ENCODE measurements around the gene ELOF1. TPM values are rescaled to one million over a fixed set of nuclear protein-coding genes. Genes with fewer than 3 reads are reported as not detected.
A peak's percentile ranks its signal among the peaks of the same experiment; 100 is the strongest.

ELOF1 gene
- total and polyA plus RNA-seq, 2 of the 13 experiments (the other 11 are each of a cell fraction or from before 2014, with no cell fraction given): 14.5 to 43.2 TPM

- TF ChIP-seq, protein P1, sequence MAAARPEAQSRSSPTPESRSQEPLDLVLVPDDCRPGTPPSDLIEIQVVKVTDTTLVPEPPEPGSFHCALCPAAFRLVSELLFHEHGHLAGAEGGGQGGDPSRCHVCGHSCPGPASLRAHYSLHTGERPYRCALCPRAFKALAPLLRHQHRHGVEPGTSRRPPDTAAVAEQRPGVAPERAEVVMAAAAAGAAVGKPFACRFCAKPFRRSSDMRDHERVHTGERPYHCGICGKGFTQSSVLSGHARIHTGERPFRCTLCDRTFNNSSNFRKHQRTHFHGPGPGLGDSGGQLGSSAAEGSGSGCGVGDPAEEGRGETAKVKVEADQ (CRISPR knock-in tag; IDR thresholded peaks at IDR 0.05; ENCODE audit: borderline replicate concordance): no peak; the same call in 1 of the 2 replicates
- TF ChIP-seq, protein P2, sequence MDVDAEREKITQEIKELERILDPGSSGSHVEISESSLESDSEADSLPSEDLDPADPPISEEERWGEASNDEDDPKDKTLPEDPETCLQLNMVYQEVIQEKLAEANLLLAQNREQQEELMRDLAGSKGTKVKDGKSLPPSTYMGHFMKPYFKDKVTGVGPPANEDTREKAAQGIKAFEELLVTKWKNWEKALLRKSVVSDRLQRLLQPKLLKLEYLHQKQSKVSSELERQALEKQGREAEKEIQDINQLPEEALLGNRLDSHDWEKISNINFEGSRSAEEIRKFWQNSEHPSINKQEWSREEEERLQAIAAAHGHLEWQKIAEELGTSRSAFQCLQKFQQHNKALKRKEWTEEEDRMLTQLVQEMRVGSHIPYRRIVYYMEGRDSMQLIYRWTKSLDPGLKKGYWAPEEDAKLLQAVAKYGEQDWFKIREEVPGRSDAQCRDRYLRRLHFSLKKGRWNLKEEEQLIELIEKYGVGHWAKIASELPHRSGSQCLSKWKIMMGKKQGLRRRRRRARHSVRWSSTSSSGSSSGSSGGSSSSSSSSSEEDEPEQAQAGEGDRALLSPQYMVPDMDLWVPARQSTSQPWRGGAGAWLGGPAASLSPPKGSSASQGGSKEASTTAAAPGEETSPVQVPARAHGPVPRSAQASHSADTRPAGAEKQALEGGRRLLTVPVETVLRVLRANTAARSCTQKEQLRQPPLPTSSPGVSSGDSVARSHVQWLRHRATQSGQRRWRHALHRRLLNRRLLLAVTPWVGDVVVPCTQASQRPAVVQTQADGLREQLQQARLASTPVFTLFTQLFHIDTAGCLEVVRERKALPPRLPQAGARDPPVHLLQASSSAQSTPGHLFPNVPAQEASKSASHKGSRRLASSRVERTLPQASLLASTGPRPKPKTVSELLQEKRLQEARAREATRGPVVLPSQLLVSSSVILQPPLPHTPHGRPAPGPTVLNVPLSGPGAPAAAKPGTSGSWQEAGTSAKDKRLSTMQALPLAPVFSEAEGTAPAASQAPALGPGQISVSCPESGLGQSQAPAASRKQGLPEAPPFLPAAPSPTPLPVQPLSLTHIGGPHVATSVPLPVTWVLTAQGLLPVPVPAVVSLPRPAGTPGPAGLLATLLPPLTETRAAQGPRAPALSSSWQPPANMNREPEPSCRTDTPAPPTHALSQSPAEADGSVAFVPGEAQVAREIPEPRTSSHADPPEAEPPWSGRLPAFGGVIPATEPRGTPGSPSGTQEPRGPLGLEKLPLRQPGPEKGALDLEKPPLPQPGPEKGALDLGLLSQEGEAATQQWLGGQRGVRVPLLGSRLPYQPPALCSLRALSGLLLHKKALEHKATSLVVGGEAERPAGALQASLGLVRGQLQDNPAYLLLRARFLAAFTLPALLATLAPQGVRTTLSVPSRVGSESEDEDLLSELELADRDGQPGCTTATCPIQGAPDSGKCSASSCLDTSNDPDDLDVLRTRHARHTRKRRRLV (CRISPR knock-in tag; IDR thresholded peaks at IDR 0.05): peak; percentile 59
- TF ChIP-seq ZNF589 (CRISPR knock-in tag; conservative IDR thresholded peaks at IDR 0.05) (no peak), ADNP (CRISPR knock-in tag; IDR thresholded peaks at IDR 0.05) (no peak), PLRG1 (conservative IDR thresholded peaks at IDR 0.05) (no peak), ZNF180 (CRISPR knock-in tag; IDR thresholded peaks at IDR 0.05; ENCODE audit: borderline replicate concordance, low read depth) (no peak), ZBTB8A (CRISPR knock-in tag; IDR thresholded peaks at IDR 0.05; ENCODE audit: borderline replicate concordance, low read depth) (no peak), RNF2 (conservative IDR thresholded peaks at IDR 0.05; ENCODE audit: low read depth) (no peak), ZNF329 (CRISPR knock-in tag; IDR thresholded peaks at IDR 0.05; ENCODE audit: low read depth) (no peak), ZNF343 (CRISPR knock-in tag; IDR thresholded peaks at IDR 0.05) (no peak), SRSF1 (optimal IDR thresholded peaks at IDR 0.05; ENCODE audit: low read depth, low read length) (peak; percentile 68), ZNF431 (CRISPR knock-in tag; IDR thresholded peaks at IDR 0.05; ENCODE audit: borderline replicate concordance, low read depth) (no peak), SIN3B (IDR thresholded peaks at IDR 0.05; ENCODE audit: low read length) (no peak; the same call in 1 of the 2 replicates), MEIS1 (CRISPR knock-in tag; IDR thresholded peaks at IDR 0.05; ENCODE audit: borderline replicate concordance) (no peak), ZFAT (CRISPR knock-in tag; conservative IDR thresholded peaks at IDR 0.05) (no peak), ZNF839 (CRISPR knock-in tag; IDR thresholded peaks at IDR 0.05; ENCODE audit: borderline replicate concordance) (no peak), NFE2L1 (CRISPR knock-in tag; IDR thresholded peaks at IDR 0.05; ENCODE audit: borderline replicate concordance) (no peak), HES4 (CRISPR knock-in tag; IDR thresholded peaks at IDR 0.05; ENCODE audit: borderline replicate concordance) (no peak), BRD4 (CRISPR knock-in tag; IDR thresholded peaks at IDR 0.05) (no peak), ZNF512B (CRISPR knock-in tag; IDR thresholded peaks at IDR 0.05; ENCODE audit: borderline replicate concordance) (no peak)
These were observed at the start of gene ELOF1 (continued) for GRCh38 chr19:11558881-11559828.
